Astrocyte of the cerebellum (primary cell): ENCODE measurements around the gene CASTOR2.
A peak's percentile ranks its signal among the peaks of the same experiment; 100 is the strongest.

Experiments
- DNase-seq: peaks from one replicate; pipeline ENCODE4 v3.0.0-alpha.2; 2011; ENCODE audit warnings: low read depth
- H3K4me3 ChIP-seq: 2 replicates; pipeline ENCODE4 v1.5.1; 2011; ENCODE audit warnings: mild to moderate bottlenecking, low read depth, low read length, moderate library complexity
- in situ Hi-C: cut with HindIII; loops from 2 replicates; pipeline ENCODE4 v1.10.0; 2017; ENCODE audit warnings: low sequenced_read_pairs
- TF ChIP-seq, protein P1 (sequence below): IDR thresholded peaks from 2 replicates; pipeline ENCODE4 v1.5.1; 2012; ENCODE audit warnings: low read length, low read depth, moderate library complexity, mild to moderate bottlenecking; ENCODE audit errors: missing control alignments

The CASTOR2 gene

GRCh38 chr7:75045881-75046280 lies 81.4 kb downstream of the CASTOR2 start:
- in situ Hi-C loops = no loop called here
- H3K4me3 ChIP-seq = no peak overlapping the region
- no peak for DNase-seq
- TF ChIP-seq, protein P1, sequence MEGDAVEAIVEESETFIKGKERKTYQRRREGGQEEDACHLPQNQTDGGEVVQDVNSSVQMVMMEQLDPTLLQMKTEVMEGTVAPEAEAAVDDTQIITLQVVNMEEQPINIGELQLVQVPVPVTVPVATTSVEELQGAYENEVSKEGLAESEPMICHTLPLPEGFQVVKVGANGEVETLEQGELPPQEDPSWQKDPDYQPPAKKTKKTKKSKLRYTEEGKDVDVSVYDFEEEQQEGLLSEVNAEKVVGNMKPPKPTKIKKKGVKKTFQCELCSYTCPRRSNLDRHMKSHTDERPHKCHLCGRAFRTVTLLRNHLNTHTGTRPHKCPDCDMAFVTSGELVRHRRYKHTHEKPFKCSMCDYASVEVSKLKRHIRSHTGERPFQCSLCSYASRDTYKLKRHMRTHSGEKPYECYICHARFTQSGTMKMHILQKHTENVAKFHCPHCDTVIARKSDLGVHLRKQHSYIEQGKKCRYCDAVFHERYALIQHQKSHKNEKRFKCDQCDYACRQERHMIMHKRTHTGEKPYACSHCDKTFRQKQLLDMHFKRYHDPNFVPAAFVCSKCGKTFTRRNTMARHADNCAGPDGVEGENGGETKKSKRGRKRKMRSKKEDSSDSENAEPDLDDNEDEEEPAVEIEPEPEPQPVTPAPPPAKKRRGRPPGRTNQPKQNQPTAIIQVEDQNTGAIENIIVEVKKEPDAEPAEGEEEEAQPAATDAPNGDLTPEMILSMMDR = no peak

DNA sequence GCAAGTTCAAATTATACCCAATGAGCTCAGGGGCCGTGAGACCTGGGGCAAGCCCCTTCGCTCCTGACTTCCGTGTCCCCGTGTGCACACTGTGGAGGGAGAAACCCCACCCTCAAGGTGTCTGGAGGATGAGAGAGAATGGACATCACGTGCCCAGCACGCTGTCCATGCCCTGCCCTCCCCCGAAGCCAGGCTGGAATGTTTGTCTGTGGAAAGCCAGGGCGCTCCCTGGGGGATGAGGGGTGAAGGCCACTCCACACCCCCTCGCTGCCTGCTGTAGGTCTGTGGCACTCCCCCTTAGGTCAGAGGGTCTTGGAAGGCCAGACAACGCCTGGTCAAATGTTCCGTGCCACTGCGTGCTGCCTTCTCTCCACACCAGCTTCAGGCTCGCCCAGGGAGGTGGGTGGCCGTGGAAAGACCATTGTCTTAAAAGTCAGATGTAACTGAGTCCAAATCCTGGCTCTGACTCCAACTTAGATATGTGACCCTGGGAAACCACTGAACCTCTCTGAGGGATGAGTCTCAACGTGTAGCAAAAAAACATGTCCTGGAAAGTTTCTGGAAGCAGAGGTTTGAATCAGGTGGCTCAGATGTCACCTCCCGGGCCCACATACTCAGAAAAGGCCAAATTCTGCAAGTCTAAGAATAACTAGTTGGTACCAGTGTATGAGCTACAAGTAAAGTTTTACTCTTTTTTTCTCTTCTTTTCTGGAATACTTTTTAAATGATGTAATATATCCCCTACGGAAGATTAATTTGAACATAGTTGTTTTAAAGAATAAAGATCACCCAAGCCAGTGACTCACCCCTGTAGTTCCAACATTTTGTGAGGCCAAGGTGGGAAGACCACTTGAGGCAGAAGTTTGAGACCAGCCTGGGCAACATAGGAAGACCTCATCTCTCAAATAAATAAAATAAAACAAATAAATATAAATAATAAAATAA lies 84.2 kb downstream of the CASTOR2 start:
- no peak overlapping the region for H3K4me3 ChIP-seq
- DNase-seq = no peak
- TF ChIP-seq, protein P1 = no peak
- in situ Hi-C loops = no loop called here

DNA sequence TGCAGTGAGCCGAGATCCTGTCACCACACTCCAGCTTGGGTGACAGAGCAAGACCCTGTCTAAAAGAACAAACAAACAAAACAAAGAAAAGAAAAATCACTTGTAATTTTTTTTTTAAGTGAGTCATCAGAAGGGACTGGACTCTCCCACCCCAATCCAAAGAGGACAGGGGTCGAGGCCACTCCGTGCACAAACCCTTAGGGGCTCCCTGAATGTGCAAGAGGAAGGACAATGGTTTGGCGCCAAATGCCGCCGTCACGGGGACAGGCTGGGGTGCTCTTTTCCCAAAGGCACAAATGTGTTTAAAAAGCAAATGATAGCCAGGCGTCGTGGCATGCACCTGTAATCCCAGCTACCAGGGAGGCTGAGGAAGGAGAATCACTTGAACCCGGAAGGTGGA lies 85.3 kb downstream of the CASTOR2 start:
- TF ChIP-seq, protein P1 = no peak
- DNase-seq = no peak
- in situ Hi-C loops = no loop called here
- H3K4me3 ChIP-seq = no peak overlapping the region

DNA sequence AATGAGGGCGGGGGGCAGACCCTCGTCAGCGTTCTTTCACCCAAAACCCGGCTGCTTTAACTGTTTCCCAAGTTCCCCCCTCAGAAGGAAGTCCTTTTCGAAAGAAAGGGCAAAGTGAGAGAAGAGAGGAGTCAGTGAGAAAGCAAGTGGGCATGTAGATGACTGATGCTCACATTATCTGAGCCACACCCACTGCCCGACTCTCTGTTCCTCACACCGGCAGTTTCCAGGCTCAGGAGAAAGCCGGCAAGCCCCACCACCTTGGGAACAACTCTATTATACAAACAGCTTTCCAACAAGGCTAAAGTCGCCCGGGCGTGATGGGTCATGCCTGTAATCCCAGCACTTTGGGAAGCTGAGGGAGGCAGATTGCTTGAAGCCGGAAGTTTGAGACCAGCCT lies 86.0 kb downstream of the CASTOR2 start:
- in situ Hi-C loops = no loop called here
- TF ChIP-seq, protein P1 = no peak
- no peak for DNase-seq
- H3K4me3 ChIP-seq = no peak overlapping the region

DNA sequence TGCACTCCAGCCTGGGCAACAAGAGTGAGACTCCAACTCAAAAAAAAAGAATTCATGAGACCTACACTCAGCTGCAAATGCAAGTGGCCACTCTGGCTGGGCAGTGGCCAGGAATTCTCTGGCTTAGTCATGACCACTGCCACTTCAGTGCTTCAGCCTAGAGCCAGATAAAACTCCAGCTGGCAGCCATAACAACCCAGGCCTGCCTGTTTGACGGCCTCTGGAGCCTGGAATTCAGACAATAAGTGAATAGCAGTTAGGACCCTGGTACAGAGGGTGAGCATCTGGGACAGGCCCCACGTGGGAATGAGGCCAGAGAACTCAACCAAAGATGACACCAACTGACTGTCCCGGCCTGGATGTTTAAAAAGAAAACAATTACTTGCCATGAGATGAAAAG lies 90.2 kb downstream of the CASTOR2 start:
- in situ Hi-C loops = no loop called here
- TF ChIP-seq, protein P1 = no peak
- peak; percentile 94 for DNase-seq
- H3K4me3 ChIP-seq = no peak overlapping the region

GRCh38 chr7:75055155-75055554 lies 90.7 kb downstream of the CASTOR2 start:
- DNase-seq = no peak
- H3K4me3 ChIP-seq = no peak overlapping the region
- TF ChIP-seq, protein P1 = no peak
- in situ Hi-C loops = no loop called here
